Adipocyte (in vitro differentiated cells): ENCODE results near the gene ERVK3-1.
"Not testable (repeated sequence)": the region's sequence is repeated elsewhere in the genome, so short reads cannot be mapped to it uniquely, and the experiment has no call there.

Experiments
- DNase-seq: peaks from one replicate; pipeline ENCODE4 v3.0.0-alpha.2; 2015; ENCODE audit warnings: low read depth
- H3K27me3 ChIP-seq: replicated peaks from 2 replicates; pipeline ENCODE4 v1.7.0; 2013; ENCODE audit warnings: mild to moderate bottlenecking, low read length, moderate library complexity; ENCODE audit not compliant: control insufficient read depth, insufficient read depth
- H3K36me3 ChIP-seq: 2 replicates; pipeline ENCODE4 v1.7.0; 2013; ENCODE audit warnings: low read length, mild to moderate bottlenecking, moderate library complexity; ENCODE audit not compliant: control insufficient read depth, insufficient read depth, severe bottlenecking
- H3K4me1 ChIP-seq: 2 replicates; pipeline ENCODE4 v1.7.0; 2013; ENCODE audit warnings: mild to moderate bottlenecking, low read length, moderate library complexity; ENCODE audit not compliant: control insufficient read depth, insufficient read depth
- H3K4me3 ChIP-seq: 2 replicates; pipeline ENCODE4 v1.7.0; 2013; ENCODE audit warnings: mild to moderate bottlenecking, low read length, moderate library complexity
- H3K9ac ChIP-seq: 2 replicates; pipeline ENCODE4 v1.7.0; 2013; ENCODE audit warnings: mild to moderate bottlenecking, low read length, moderate library complexity
- H3K9me3 ChIP-seq: 2 replicates; pipeline ENCODE4 v1.7.0; 2013; ENCODE audit warnings: mild to moderate bottlenecking, low read length, moderate library complexity; ENCODE audit not compliant: control insufficient read depth

The ERVK3-1 gene

GRCh38 chr19:58305932-58306323, 751 bp downstream of the ERVK3-1 start:
- peaks cover 14% of the 10 kb centered on the region for H3K4me1 ChIP-seq
- H3K27me3 ChIP-seq: no peaks in the 10 kb centered on the region
- peak; percentile 22 for DNase-seq
- no peaks in the 10 kb centered on the region for H3K9me3 ChIP-seq
- peak overlapping the region; percentile 90 for H3K9ac ChIP-seq
- peak overlapping the region; percentile 90 for H3K4me3 ChIP-seq
- H3K36me3 ChIP-seq: peaks cover 29% of the 10 kb centered on the region

- no peaks in the 10 kb centered on the region for H3K27me3 ChIP-seq
- H3K9ac ChIP-seq: no peak overlapping the region
- no peak for DNase-seq
- H3K4me1 ChIP-seq: peaks cover 14% of the 10 kb centered on the region
- H3K36me3 ChIP-seq: peaks cover 38% of the 10 kb centered on the region
- H3K4me3 ChIP-seq: no peak overlapping the region
- no peaks in the 10 kb centered on the region for H3K9me3 ChIP-seq
These were observed 2.6 kb downstream of the ERVK3-1 start for GRCh38 chr19:58307736-58308135.

GRCh38 chr19:58310685-58311084, 5.5 kb downstream of the ERVK3-1 start:
- H3K9ac ChIP-seq: not testable (repeated sequence)
- DNase-seq: peak; percentile 11

DNA sequence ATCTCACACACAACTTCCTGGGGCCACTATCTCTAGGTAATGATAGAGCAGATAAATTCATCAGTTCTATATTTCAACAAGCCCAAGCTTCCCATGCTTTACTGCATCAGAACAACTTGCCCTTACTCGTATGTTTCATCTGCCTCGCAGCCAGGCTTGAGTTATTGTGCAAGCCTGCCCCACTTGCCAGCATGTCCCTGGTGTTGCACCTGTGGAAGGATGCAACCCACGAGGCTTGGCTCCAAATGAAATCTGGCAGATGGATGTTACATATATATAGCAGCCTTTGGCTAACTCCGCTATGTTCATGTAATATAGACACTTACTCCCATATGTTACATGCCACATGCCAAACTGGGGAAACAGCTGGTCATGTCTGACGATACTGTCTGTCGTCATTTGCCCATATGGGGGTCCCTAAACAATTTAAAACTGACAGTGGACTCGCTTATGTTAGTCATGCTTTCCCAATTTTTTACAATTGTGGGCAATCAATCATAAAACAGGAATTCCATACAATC, 6.2 kb downstream of the ERVK3-1 start:
- H3K4me1 ChIP-seq: peaks cover 4% of the 10 kb centered on the region
- H3K36me3 ChIP-seq: peaks cover 63% of the 10 kb centered on the region
- no peak overlapping the region for H3K9ac ChIP-seq
- no peak for DNase-seq
- no peaks in the 10 kb centered on the region for H3K9me3 ChIP-seq
- H3K4me3 ChIP-seq: no peak overlapping the region
- no peaks in the 10 kb centered on the region for H3K27me3 ChIP-seq

More at GRCh38 chr19:58310685-58311084, 5.5 kb downstream of the ERVK3-1 start:
- H3K36me3 ChIP-seq: peaks cover 63% of the 10 kb centered on the region
- not testable (repeated sequence) for H3K27me3 ChIP-seq, H3K4me1 ChIP-seq, H3K4me3 ChIP-seq, H3K9me3 ChIP-seq

DNA sequence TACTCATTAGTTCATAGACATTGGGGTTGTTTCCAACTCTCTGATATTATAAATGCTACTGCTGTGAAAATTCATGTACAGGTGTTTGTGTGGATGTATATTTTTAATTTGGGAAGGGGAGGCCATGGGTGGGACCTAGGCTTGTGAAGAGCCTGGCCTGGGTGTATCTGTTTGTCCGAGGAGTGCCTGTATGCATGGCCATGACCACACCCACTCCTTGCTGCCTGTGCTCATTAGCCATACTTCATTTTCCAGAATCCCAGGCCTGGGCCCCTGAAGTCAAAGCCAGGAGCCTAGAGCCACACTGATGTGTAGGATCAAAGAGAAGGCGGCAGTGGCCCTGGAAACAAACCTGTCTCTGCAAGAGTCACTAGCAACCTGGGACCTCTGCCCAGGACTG, 10.4 kb downstream of the ERVK3-1 start:
- H3K9me3 ChIP-seq: no peaks in the 10 kb centered on the region
- no peak for DNase-seq
- no peaks in the 10 kb centered on the region for H3K4me1 ChIP-seq
- no peak overlapping the region for H3K9ac ChIP-seq
- H3K27me3 ChIP-seq: no peaks in the 10 kb centered on the region
- no peak overlapping the region for H3K4me3 ChIP-seq
- peaks cover 41% of the 10 kb centered on the region for H3K36me3 ChIP-seq

DNA sequence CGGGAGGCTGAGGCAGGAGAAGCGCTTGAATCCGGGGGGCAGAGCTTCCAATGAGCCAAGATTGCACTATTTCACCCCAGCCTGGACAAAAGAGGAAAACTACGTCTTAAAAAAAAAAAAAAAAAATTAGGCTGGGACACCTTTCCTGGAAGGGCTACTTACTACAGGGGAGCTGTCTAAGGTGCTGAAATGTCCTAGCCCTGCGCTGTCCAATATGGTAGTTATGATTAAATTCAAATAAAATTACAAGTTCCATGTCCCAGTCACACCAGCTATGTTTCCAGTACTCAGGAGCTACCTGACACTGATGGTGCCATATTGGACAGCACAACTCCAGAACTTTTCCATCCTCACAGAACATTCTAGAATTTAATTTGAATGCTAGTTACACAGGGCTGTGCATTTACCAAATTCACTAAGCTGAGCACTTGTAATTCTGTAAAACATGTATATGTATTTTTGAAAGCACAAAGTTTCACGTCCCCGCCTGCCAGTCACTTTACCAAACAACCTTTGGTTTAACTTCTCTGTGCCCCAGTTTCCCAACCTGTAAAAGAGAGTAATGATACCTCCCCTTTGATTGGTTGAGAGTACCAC, 12.4 kb downstream of the ERVK3-1 start:
- DNase-seq: peak; percentile 59
- Histone ChIP-seq H3K9me3 (no peaks in the 10 kb centered on the region), H3K4me1 (no peaks in the 10 kb centered on the region), H3K9ac (no peak overlapping the region), H3K4me3 (no peak overlapping the region), H3K36me3 (peaks cover 27% of the 10 kb centered on the region), H3K27me3 (no peaks in the 10 kb centered on the region)

- no peak for DNase-seq
- Histone ChIP-seq H3K4me3 (no peak overlapping the region), H3K9me3 (no peaks in the 10 kb centered on the region), H3K4me1 (no peaks in the 10 kb centered on the region), H3K27me3 (no peaks in the 10 kb centered on the region), H3K9ac (no peak overlapping the region), H3K36me3 (peaks cover 20% of the 10 kb centered on the region)
These were observed 13.1 kb downstream of the ERVK3-1 start for GRCh38 chr19:58318297-58318696.

- no peak overlapping the region for H3K9ac ChIP-seq
- no peak overlapping the region for H3K4me3 ChIP-seq
- H3K36me3 ChIP-seq: peaks cover 12% of the 10 kb centered on the region
- no peaks in the 10 kb centered on the region for H3K4me1 ChIP-seq
- H3K27me3 ChIP-seq: no peaks in the 10 kb centered on the region
- no peak for DNase-seq
- no peaks in the 10 kb centered on the region for H3K9me3 ChIP-seq
These were observed 14.1 kb downstream of the ERVK3-1 start for GRCh38 chr19:58319241-58319640.

- Histone ChIP-seq H3K9ac (peak overlapping the region; percentile 91), H3K9me3 (no peaks in the 10 kb centered on the region), H3K4me1 (peaks cover 15% of the 10 kb centered on the region), H3K27me3 (no peaks in the 10 kb centered on the region), H3K36me3 (no peaks in the 10 kb centered on the region), H3K4me3 (peak overlapping the region; percentile 92)
- DNase-seq: peak; percentile 23
These were observed 20.3 kb downstream of the ERVK3-1 start for GRCh38 chr19:58325311-58326022.

DNA sequence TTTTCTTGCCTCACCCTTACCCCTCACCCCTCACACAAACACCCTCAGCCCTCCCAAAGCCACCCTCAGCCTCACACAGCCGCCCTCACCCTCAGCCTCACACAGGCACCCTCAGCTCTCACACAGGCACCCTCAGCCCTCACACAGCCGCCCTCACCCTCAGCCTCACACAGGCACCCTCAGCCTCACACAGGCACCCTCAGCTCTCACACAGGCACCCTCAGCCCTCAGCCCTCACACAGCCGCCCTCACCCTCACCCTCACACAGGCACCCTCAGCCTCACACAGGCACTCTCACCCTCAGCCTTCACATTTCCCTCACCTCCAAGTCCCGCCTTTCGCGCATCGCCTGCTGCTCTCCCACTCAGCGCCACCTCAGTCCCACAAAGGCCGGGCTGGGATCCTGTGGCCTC, 21.3 kb downstream of the ERVK3-1 start:
- H3K27me3 ChIP-seq: no peaks in the 10 kb centered on the region
- H3K4me3 ChIP-seq: peak overlapping the region; percentile 92
- H3K9me3 ChIP-seq: no peaks in the 10 kb centered on the region
- H3K36me3 ChIP-seq: no peaks in the 10 kb centered on the region
- peaks cover 19% of the 10 kb centered on the region for H3K4me1 ChIP-seq
- DNase-seq: peak; percentile 6
- H3K9ac ChIP-seq: peak overlapping the region; percentile 91

DNA sequence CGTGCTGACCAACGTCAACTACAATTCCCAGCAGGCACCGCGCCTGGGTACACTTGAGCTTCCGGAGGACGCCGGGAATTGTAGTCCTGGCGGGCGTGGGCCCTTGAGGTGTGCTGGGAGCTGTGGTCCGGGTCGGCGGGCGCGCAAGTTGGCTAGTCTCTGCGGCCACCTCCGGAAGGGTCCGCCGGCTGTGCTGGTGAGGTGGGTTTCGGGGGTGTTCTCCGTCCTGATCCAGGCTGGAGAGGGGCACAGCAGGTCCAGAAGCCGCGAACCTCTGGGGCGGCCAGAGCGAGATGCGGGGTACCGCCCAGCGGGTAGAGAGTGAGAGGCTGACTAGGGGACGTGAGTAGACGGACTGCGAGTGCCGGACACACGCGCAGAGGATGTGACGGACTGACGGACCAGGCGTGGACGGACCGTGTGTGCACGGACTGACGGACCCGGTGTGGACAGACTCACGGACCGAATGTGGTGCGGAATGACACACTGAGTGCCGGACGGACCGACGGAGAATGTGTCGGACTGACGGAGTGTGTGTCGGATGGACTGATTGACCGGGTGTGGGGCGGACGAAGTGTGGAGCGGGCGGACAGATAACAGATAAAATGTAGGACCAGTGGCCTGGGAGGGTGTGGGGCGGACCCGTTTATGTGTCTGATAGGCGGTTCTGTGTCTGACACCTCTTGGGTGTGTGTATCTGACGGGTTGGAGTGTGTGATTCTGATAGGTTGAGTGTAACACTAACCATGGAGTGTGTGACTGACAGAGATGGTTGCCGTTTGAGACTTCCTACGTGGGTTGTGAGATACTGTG, 21.9 kb downstream of the ERVK3-1 start, which contains the start of gene ZSCAN22:
TSS of gene ZSCAN22 (plus strand) at position 81 of the 813 bp plus-strand sequence. CDS start 7,809 bp downstream, outside the sequence.
- Histone ChIP-seq H3K9me3 (no peaks in the 10 kb centered on the region), H3K4me1 (peaks cover 19% of the 10 kb centered on the region), H3K9ac (peak within 1 kb of the TSS; percentile 91), H3K27me3 (no peaks in the 10 kb centered on the region), H3K4me3 (peak within 1 kb of the TSS; percentile 92), H3K36me3 (no peaks in the 10 kb centered on the region)
- DNase-seq: peak; percentile 99
